Left ventricle myocardium inferior (tissue), 1 donor: ENCODE data around the gene ZNF318. TPM values are rescaled to one million over a fixed set of nuclear protein-coding genes. Genes with fewer than 3 reads are reported as not detected.

Source experiments
- DNase-seq: peaks from one replicate; pipeline ENCODE4 v3.0.0-alpha.2; 2020
- H3K27ac ChIP-seq: fragments of 200-600 bp; replicated peaks from 2 replicates; pipeline ENCODE4 v1.8.0; 2021
- H3K27me3 ChIP-seq: fragments of 200-600 bp; 2 replicates; pipeline ENCODE4 v1.8.0; 2021; ENCODE audit warnings: low read depth
- H3K36me3 ChIP-seq: fragments of 200-600 bp; 2 replicates; pipeline ENCODE4 v1.8.0; 2021
- H3K4me1 ChIP-seq: fragments of 200-600 bp; 2 replicates; pipeline ENCODE4 v1.8.0; 2021
- H3K4me3 ChIP-seq: fragments of 200-600 bp; 2 replicates; pipeline ENCODE4 v1.8.0; 2021; ENCODE audit warnings: mild to moderate bottlenecking, moderate library complexity
- H3K9me3 ChIP-seq: fragments of 200-600 bp; replicated peaks from 2 replicates; pipeline ENCODE4 v1.8.0; 2021
- CTCF ChIP-seq: fragments of 200-600 bp; IDR thresholded peaks from 2 replicates; pipeline ENCODE4 v1.8.0; 2021; ENCODE audit warnings: antibody characterized with exemption, mild to moderate bottlenecking, borderline replicate concordance
- intact Hi-C: fragments of 100-400 bp; cut with micrococcal nuclease; formaldehyde crosslinking; loops from one replicate; pipeline ENCODE4 v1.11.0; 2022
- total RNA-seq: library from RNA; stranded (reverse); fragmentation: NEBNext Ultra II Directional; extraction: Animal tissue kit (Norgen Biotek cat#: 25700); gene quantifications from one replicate; pipeline ENCODE4 v1.2.1, GENCODE V29; 2021
- donor health status: DM: no; HTN: yes; CAD: no; lungs with severe emphysema.

Gene ZNF318
- total RNA-seq, 1 donor from 2014 or later, result 12.5 TPM

- TF ChIP-seq CTCF, result no peak
- Histone ChIP-seq H3K4me3 (no peak overlapping the region), H3K27me3 (peaks cover 4% of the 10 kb centered on the region), H3K4me1 (no peaks in the 10 kb centered on the region), H3K27ac (no peak overlapping the region), H3K36me3 (no peaks in the 10 kb centered on the region), H3K9me3 (no peaks in the 10 kb centered on the region)
- no peak for DNase-seq
- intact Hi-C loops, result no loop called here
These were observed 78.5 kb downstream of the ZNF318 start for GRCh38 chr6:43290905-43291355.

DNA sequence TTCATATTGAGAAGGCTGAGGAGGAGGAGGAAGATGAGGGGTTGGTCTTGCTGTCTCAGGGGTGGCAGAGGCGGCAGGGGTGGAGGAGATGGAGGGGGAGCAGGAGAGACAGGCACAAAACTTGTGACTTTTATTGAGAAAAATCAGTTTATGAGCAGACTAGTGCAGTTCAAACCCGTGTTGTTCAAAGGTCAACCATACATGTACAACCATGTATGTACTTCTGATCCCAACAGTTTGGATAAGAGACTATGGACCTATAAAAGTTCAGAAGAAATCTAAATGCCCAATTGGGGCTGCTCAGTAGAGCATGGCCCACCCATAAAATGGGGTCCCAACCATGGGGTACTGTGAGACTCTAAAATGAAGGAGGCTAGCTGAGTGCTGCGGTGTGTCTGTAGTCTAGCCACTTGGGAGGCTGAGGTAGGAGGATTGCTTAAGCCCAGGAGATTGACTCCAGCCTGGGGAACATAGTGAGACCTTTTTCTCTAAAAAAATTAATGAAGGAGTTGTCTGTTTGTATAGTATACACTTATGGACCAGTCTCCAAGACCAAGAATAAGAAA is 79.0 kb downstream of the ZNF318 start:
- Histone ChIP-seq H3K4me3 (no peak overlapping the region), H3K4me1 (no peaks in the 10 kb centered on the region), H3K36me3 (no peaks in the 10 kb centered on the region), H3K27me3 (peaks cover 9% of the 10 kb centered on the region), H3K27ac (no peak overlapping the region), H3K9me3 (no peaks in the 10 kb centered on the region)
- TF ChIP-seq CTCF, result no peak
- no peak for DNase-seq
- intact Hi-C loops, result no loop called here

GRCh38 chr6:43287717-43288679 is 81.4 kb downstream of the ZNF318 start:
- no peaks in the 10 kb centered on the region for H3K4me1 ChIP-seq
- no peak overlapping the region for H3K4me3 ChIP-seq
- intact Hi-C loops, result no loop called here
- DNase-seq, result no peak
- H3K9me3 ChIP-seq, result no peaks in the 10 kb centered on the region
- H3K36me3 ChIP-seq, result no peaks in the 10 kb centered on the region
- peaks cover 33% of the 10 kb centered on the region for H3K27me3 ChIP-seq
- TF ChIP-seq CTCF, result no peak
- no peak overlapping the region for H3K27ac ChIP-seq

GRCh38 chr6:43286980-43287716 is 82.3 kb downstream of the ZNF318 start:
- Histone ChIP-seq H3K9me3 (no peaks in the 10 kb centered on the region), H3K4me3 (no peak overlapping the region), H3K36me3 (no peaks in the 10 kb centered on the region), H3K4me1 (no peaks in the 10 kb centered on the region), H3K27ac (no peak overlapping the region), H3K27me3 (peaks cover 41% of the 10 kb centered on the region)
- DNase-seq, result no peak
- TF ChIP-seq CTCF, result peak; percentile 32
- intact Hi-C loops, result no loop called here

GRCh38 chr6:43286456-43286979 is 82.9 kb downstream of the ZNF318 start:
- Histone ChIP-seq H3K36me3 (no peaks in the 10 kb centered on the region), H3K27ac (no peak overlapping the region), H3K4me1 (no peaks in the 10 kb centered on the region), H3K4me3 (no peak overlapping the region), H3K27me3 (peaks cover 41% of the 10 kb centered on the region), H3K9me3 (no peaks in the 10 kb centered on the region)
- no peak for DNase-seq
- intact Hi-C loops, result no loop called here
- no peak for TF ChIP-seq CTCF
